COLO829 (cell line): ENCODE results near the gene ABCA2.
A peak's percentile ranks its signal among the peaks of the same experiment; 100 is the strongest.

Experiments used
- DNase-seq: peaks from one replicate; pipeline ENCODE4 v3.0.0; 2012; ENCODE audit warnings: low spot score

ABCA2 gene

GRCh38 chr9:136980669-136981478 is 47.2 kb downstream of the ABCA2 start:
- no peak for DNase-seq

DNA sequence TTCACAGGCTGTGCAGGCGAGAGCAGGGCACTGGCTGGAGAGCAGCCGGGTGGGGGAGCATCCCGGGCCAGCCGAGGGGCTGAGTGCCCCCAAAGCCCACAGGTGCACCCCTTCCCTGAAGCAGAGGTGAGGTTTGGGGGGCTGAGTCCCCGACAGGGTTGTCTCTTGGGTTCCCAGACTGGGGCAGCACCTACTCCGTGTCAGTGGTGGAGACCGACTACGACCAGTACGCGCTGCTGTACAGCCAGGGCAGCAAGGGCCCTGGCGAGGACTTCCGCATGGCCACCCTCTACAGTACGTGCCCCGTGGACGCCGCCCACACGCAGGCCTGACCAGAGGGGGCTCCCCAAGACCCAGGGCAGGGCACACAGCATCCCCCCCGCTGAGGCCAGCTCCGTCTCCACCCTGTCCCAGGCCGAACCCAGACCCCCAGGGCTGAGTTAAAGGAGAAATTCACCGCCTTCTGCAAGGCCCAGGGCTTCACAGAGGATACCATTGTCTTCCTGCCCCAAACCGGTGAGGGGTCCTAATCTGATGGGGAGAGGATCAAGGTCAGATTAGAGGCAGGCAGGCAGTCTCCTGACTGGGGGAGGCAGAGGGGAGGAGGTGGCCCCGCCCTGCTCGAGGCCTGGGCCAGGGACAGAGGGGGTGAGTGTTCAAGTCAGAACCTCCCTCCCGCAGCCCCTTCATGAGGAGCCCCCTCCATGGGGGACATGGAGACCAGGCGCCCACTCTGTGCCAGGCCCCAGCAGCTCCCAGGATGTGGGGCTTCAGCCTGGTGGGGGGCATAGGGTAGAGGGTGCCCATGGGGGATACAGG is 48.1 kb downstream of the ABCA2 start:
- no peak for DNase-seq

DNA sequence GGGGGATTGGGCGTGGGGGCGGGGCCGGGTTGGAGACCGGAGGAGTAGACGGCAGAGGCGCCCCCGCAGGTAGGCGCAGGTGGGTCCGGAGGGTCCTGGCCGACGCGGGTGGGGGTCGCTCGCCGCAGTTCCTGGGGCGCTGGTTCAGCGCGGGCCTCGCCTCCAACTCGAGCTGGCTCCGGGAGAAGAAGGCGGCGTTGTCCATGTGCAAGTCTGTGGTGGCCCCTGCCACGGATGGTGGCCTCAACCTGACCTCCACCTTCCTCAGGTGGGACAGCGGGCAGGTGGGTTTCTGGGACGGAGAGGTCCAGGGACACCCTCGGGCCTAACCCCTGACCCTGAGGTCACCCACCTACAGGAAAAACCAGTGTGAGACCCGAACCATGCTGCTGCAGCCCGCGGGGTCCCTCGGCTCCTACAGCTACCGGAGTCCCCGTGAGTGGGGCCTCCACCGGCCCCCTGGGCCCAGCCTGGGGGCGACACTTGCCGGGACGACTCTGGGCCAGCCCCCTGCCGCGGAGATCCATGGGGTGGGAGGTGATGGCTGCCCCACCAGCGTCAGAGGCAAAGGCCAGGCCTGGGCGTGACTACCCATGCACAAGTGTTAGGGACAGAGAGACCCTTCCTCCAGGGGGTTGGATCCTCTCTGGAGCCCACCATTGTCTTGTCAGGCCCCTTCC is 49.0 kb downstream of the ABCA2 start:
- no peak for DNase-seq

DNA sequence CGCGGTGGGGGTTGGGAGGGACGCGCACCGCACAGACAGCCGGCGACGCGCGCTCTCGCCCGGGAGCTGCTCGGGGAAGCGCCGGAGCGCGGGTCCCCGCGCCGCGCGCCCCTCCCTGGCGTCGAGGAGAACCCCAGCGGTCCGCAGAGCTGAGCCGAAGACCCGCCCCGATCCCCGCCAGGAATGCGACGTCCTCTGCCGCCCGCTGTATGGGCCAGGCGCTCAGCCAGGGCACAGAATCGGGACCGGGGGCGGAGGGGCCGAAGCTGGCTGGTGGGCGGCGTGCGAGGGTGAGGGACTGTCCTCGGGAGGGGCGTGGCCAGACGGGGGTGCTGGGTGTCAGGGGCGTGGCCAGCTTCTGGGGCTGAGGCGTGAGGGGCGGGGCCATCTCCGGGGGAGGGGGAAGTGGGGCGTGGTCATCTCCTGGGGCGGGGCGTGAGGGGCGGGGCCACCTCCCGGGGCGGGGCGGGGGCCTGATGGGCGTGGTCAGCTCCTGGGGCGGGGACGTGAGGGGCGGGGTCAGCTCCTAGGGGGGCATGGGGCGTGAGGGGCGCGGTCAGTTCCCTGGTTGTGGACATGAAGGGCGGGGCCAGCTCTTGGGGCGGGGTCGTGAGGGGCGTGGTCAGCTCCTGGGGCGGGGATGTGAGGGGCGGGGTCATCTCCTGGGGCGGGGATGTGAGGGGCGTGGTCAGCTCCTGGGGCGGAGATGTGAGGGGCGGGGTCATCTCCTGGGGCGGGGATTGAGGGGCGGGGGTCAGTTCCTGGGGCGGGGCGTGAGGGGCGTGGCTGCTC is 49.8 kb downstream of the ABCA2 start:
- DNase-seq = peak; percentile 97

DNA sequence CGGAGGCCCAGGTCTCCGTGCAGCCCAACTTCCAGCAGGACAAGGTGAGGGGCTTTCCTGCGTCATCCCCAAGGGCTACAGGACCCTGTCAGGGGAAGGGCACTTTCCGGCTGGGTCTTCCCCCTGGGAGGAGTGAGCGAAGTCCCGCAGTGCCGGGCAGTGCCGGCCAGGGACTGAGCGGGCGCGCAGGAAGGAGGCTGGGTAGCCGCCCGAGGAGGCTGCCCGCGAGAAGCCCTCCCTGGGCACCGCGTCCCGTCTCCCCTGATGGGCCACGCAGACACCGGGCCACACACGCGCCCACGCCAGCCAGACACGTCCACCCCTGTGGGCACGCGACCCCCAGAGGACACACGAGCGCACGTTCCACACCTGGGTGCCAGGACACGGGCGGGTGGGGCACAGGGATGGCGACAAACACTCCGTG is 50.4 kb downstream of the ABCA2 start:
- no peak for DNase-seq

- no peak for DNase-seq
These were observed 50.8 kb downstream of the ABCA2 start, which contains the start of gene PTGDS for GRCh38 chr9:136977223-136977622. TSS of gene PTGDS (plus strand) at chr9:136977504. CDS start at chr9:136977579, 75 bp downstream.

GRCh38 chr9:136975644-136976043 is 52.4 kb downstream of the ABCA2 start:
- no peak for DNase-seq

DNA sequence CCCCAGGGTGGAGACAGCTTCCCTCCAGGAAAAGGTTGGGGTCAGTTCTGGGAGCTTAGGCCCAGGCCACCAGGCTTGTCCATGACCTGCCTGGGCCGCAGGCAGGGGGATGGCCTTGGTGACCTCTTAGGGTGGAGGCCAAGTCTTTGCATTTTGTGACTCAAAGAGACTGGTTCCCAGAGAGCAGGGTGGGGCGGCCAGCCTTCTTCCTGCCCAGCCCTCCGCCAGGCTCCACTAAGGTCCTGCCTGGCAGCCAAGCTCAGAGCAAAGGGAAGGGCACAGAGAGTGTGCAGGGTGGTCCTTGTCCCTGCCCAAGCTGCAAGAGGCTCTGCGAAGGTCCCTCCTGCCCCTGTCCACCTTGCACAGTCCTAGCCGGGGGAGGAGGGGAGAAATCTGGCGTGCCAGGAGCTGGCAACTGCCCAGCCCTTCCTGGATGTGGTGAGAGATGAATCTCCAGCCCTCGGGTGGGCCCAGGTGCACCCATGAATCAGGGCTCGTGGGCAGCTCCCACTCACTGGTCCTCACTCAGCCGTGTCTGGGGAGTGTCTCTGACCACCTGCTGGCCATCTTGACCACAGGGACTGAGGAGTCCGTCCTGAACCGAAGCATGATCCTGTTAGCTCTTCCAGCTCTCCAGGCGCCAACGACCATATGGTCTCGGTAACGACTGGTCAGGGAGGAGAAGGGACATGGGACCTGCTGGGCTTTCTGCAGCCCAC is 53.1 kb downstream of the ABCA2 start:
- no peak for DNase-seq

GRCh38 chr9:136973618-136974617 is 54.1 kb downstream of the ABCA2 start:
- no peak for DNase-seq

DNA sequence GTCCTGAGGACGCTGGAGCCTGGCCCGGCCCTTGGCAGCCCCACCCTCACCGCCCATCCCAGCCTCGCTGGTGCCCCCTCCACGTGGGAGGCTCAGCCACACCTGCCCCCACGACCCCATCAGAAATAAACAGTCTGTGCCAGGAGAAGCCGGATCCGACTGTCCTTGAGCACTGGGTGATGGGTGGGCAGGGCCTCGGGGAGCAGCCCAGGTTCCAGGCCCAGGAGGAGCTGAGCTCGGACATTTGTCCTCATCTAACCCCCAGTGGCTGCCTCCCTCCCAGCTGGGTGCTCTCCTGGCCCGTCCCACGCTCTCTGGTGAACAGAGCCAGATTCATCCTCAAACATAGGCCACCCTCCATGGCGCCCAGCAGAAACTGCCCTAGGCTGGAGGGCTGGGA is 55.3 kb downstream of the ABCA2 start:
- DNase-seq = no peak

DNA sequence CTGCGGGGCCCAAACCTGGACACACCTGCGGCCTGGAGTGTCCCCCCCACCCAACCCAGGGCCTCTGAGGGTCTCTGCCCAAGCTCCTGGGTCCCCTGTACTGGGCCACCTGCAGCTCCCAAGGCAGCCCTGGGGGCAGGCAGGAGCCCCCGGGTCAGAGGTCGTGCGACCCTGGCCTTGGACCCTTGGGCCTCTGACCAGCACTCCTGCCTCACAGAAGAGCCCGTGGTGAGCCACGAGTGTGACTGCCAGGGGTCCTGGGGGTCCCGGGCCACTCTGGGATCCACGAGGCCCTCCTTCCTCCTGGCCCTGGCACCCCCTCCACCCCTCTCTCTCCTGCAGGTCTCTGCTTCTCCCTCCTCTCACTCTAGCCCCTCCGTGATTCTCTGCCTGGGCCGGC is 55.7 kb downstream of the ABCA2 start:
- DNase-seq = no peak

GRCh38 chr9:136971746-136972145 is 56.3 kb downstream of the ABCA2 start:
- no peak for DNase-seq

- no peak for DNase-seq
These were observed 57.7 kb downstream of the ABCA2 start for GRCh38 chr9:136970361-136970760.

DNA sequence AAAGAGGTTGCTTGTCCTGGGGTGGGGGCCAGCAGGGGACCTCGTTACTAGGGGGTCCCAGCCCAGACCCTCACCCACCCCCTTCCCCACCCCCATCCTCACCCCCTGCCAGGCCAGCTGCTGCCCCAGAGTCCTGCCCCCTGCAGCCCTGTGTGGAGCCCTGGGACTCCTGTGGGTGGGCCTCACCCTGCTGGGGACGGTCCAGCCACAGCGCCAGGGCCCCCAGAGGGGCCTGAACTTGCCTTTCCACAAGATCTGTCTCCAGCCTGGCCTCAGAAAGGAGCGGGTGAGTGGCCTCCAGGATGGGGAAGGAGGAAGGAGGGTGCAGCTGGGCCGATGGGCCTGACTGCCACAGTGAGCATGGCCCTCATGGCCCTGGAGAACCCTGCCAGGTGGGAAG is 58.3 kb downstream of the ABCA2 start:
- no peak for DNase-seq

DNA sequence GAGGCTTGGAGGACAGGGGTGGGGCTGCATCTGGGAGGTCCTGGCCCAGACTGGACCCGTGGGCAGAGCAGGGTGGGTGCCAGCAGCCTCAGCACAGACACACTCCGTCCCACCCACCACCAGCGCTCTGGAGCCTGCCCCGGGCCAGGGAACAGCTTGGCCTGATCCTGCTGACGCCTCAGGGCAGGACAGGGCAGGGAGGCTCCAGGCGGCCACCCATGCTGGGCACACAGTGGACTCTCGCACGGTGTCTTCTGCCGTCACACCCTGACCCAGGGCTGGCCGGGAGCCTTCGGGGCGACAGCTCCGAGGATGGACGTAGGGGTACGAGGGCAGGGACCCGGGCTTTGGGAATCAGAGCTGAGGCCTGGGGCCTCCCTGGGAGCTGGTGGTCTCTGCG is 58.9 kb downstream of the ABCA2 start:
- no peak for DNase-seq

GRCh38 chr9:136968333-136969127 is 59.5 kb downstream of the ABCA2 start:
- DNase-seq = no peak

DNA sequence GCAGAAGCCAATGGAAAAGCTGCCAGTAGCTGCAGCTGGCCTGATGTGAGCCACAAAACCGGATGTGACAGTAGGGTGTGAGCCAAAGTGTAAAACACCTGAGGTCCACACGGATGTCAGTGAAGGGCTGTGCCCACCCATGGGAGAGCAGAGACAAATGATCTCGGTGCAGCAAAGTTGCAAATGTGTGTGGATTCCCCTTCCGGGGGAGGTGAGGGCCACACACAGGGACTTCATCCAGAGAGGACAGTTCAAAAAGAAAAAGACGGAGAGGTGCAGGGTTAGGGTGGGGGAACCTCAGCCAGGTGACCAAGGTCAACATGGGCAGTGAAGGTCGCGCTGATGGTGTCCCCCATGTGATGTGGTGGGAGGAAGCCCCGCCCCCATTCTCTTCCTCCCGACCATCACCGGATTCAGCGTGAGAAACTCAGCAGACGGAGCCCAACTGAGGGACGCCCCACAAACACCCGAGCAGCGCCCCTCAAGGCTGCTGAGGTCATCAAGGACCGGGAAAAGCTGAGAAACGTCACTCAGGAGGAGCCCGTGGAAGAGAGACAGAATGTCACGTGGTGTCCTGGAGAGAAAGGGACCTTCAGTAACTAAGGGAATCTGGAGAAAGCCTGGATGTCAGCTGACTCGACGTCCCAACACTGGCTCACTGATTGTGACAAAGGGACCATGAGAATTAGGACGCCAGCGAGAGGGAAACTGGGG is 62.1 kb downstream of the ABCA2 start:
- DNase-seq = peak; percentile 59

DNA sequence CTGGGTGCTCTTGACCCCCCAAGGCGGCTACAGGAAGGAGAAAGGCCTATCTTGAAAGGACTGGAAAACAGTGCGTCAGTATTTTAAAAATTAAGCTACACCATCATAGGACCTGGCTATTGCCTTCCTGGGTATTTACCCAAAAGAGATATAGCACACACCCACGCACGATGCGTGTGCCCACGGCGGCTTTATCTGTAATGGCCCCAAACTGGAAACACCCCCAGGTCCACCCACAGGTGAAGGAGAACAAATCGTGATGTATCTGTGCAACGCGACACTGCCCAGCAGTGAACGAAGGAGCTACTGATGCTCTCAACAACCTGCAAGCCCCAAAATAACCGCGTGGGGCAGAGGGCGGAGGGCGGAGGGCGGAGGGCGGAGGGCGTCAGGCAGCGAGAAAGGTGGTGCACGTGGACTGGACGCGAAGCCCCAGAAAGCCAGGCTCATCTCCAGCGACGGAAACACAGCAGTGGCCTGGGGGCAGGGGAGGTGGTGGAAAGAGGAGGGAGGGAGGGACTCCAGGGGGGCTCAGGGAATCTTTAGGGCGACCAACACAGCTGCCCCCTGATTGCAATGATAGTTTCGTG is 63.1 kb downstream of the ABCA2 start:
- DNase-seq = no peak
